NCI-H187 (cell line): Measurements from ENCODE around the gene HYDIN.

Source experiments
- DNase-seq, 2 experiments: peaks; one replicate each; lab custom pipeline; 2025; lab: John Stamatoyannopoulos, UW

The HYDIN gene

GRCh38 chr16:70766176-70766575 is 464.3 kb downstream of the HYDIN start:
- DNase-seq, result no peak

DNA sequence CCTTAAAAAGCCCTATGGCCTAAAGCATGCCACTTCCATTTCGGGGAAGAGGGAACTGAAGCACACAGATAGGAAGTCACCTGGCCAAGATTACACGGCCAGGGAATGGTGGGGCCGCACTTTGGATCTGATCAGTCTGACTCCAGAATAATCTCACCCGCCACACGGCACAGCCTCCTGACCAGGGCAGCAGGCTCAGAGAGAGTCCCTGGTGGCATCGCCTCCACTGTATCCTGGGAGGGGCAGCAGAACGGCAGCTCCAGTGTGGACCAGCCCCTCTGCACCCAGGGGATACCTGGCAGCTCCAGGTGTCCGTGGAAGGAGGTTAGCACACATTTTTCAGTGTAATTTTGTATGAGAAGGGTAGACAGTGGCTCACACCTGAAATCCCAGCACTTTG is 465.0 kb downstream of the HYDIN start:
- DNase-seq, result no peak

DNA sequence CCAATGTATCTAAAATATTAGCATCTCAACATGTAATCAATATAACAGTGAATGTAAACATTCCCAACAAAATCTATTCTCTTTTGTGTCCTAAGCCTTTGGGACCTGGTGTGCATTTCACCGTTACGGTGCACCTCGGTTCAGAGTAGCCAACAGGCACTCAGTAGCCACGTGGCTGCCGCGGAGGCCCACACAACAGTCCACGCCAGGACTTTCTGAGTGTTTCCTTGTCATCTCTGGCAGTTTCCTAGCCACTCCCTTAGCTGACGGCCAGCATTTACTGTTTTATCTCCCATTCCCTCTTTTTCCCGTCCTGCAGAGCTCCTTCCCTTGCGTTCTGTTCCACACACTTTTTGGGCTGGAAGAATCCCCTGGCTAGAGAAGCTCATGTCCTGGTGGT is 465.9 kb downstream of the HYDIN start:
- no peak for DNase-seq

DNA sequence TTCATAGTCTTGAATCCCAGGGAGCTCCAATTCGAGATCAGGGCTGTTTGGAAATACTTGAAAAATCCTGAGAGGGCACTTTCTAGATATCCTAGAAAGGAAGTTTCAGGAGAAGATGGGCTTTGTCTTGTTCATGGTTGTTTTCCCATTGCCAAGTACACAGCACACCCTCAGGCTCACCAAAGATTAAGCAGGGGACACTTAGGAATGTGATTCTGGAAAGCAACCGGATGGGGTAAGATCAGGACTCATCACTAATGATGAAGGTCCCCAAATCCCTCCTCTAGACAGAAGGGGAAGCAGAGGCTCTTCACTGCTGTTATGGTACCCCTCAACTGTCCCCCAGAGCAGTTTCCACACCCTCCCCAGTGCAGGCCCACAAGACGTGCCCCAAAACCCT is 470.3 kb downstream of the HYDIN start:
- DNase-seq, result no peak

- DNase-seq, result no peak
These were observed 470.9 kb downstream of the HYDIN start for GRCh38 chr16:70759666-70760065.

- DNase-seq, result no peak
These were observed 471.7 kb downstream of the HYDIN start for GRCh38 chr16:70758786-70759185.
